HCT116 (cell line): ENCODE measurements around the gene TEX22. TPM values are rescaled to one million over a fixed set of nuclear protein-coding genes. Genes with fewer than 3 reads are reported as not detected.

ENCODE experiments used
- ATAC-seq: fragments of 200-7000 bp; cut with Tn5 transposase; 2 replicates; pipeline ENCODE4 v1.9.1; 2020; ENCODE audit warnings: mild to moderate bottlenecking, moderate library complexity
- BruUV-seq: library from RNA; stranded (reverse); fragments of 400-500 nt; replicated peaks from 2 replicates; lab custom pipeline; 2021; lab: Mats Ljungman, UMichigan
- CTCF ChIA-PET: fragments of 300-600 bp; sonication (Branson Sonifier 250); formaldehyde crosslinking; loops from one replicate; lab custom pipeline; 2021; ENCODE audit warnings: antibody characterized with exemption; lab: Charles Lee
- POLR2A ChIA-PET: fragments of 300-600, 350-600 bp; sonication (Branson Sonifier 250); formaldehyde crosslinking; loops from one replicate; lab custom pipeline; 2021; ENCODE audit warnings: antibody characterized with exemption; lab: Charles Lee
- RAD21 ChIA-PET, 2 experiments: fragments of 300-600 bp; sonication (Branson Sonifier 250); formaldehyde crosslinking; loops; one replicate each; lab custom pipeline; 2023; ENCODE audit warnings: low total read pairs in 2 of 2; ENCODE audit not compliant: uncharacterized antibody in 2 of 2, unreplicated experiment in 2 of 2, low non-redundant PET in 1 of 2; lab: Charles Lee
- DNase-seq: peaks from one replicate; pipeline ENCODE4 v3.0.0-alpha.2; 2010; ENCODE audit warnings: low read depth, low spot score
- H2AFZ ChIP-seq: fragments of 200-600 bp; shearing (Covaris generic), sonication (generic); 2 replicates; pipeline ENCODE4 v1.6.1; 2017; ENCODE audit warnings: low read depth, mixed run types, mixed read lengths, antibody characterized with exemption, low read length; ENCODE audit not compliant: poor library complexity, severe bottlenecking
- H3K27ac ChIP-seq: 2 replicates; pipeline ENCODE4 v1.5.1; 2012; ENCODE audit warnings: low read depth, low read length
- H3K27me3 ChIP-seq: fragments of 200-600 bp; sonication (generic); 2 replicates; pipeline ENCODE4 v1.6.1; 2016; ENCODE audit warnings: mixed run types, low read length, mixed read lengths; ENCODE audit not compliant: insufficient read depth
- H3K36me3 ChIP-seq, 2 experiments: fragments of 200-500 bp in 1 of 2; fragments of 200-600 bp in 1 of 2; sonication (Bioruptor generic) in 1 of 2; sonication (generic) in 1 of 2; 2 replicates each; pipeline versions ENCODE4 v1.5.1 to v1.6.1; 2014 to 2016; ENCODE audit warnings: low read length in 2 of 2, inconsistent platforms in 1 of 2, mixed read lengths in 1 of 2, mixed run types in 1 of 2; ENCODE audit not compliant: insufficient read depth in 2 of 2, control insufficient read depth in 1 of 2
- H3K4me1 ChIP-seq, 2 experiments: fragments of 200-600 bp in 1 of 2; sonication (generic) in 1 of 2; 2 replicates each; pipeline versions ENCODE4 v1.5.1 to v1.6.1; 2012 to 2017; ENCODE audit warnings: low read length in 2 of 2, inconsistent platforms in 1 of 2, mild to moderate bottlenecking in 1 of 2, mixed read lengths in 1 of 2, mixed run types in 1 of 2, moderate library complexity in 1 of 2; ENCODE audit not compliant: insufficient read depth in 2 of 2, control insufficient read depth in 1 of 2
- H3K4me2 ChIP-seq: fragments of 200-600 bp; sonication (generic); 2 replicates; pipeline ENCODE4 v1.6.1; 2017; ENCODE audit warnings: mixed run types, low read length, mixed read lengths
- H3K4me3 ChIP-seq, 2 experiments: fragments of 200-600 bp in 1 of 2; sonication (generic) in 1 of 2; replicated peaks in 1 of 2; 2 replicates each; pipeline ENCODE4 v1.5.1; 2011 to 2016; ENCODE audit warnings: low read length in 2 of 2, control low read depth in 1 of 2, low read depth in 1 of 2, mild to moderate bottlenecking in 1 of 2, mixed read lengths in 1 of 2, mixed run types in 1 of 2
- H3K79me2 ChIP-seq: fragments of 200-600 bp; sonication (generic); 2 replicates; pipeline ENCODE4 v1.6.1; 2017; ENCODE audit warnings: mild to moderate bottlenecking, mixed run types, low read length, moderate library complexity, mixed read lengths; ENCODE audit not compliant: insufficient read depth
- H3K9ac ChIP-seq: fragments of 200-600 bp; sonication (generic); 2 replicates; pipeline ENCODE4 v1.6.1; 2016; ENCODE audit warnings: low read length, mixed read lengths
- H3K9me2 ChIP-seq: fragments of 200-600 bp; sonication (generic), shearing (Covaris generic); 2 replicates; pipeline ENCODE4 v1.6.1; 2017; ENCODE audit warnings: mixed run types, mild to moderate bottlenecking, moderate library complexity; ENCODE audit not compliant: insufficient read depth
- H3K9me3 ChIP-seq, 2 experiments: fragments of 200-500 bp in 1 of 2; fragments of 200-600 bp in 1 of 2; sonication (Bioruptor generic) in 1 of 2; sonication (generic) in 1 of 2; 2 replicates each; pipeline ENCODE4 v1.6.1; 2014 to 2017; ENCODE audit warnings: low read length in 2 of 2, mixed read lengths in 2 of 2, inconsistent platforms in 1 of 2, low read depth in 1 of 2, mild to moderate bottlenecking in 1 of 2, mixed run types in 1 of 2, moderate library complexity in 1 of 2; ENCODE audit not compliant: control insufficient read depth in 1 of 2, insufficient read depth in 1 of 2
- H4K20me1 ChIP-seq: fragments of 200-600 bp; sonication (generic), shearing (Covaris generic); 2 replicates; pipeline ENCODE4 v1.6.1; 2017; ENCODE audit warnings: mixed run types, mild to moderate bottlenecking, moderate library complexity; ENCODE audit not compliant: insufficient read depth
- CBX3 ChIP-seq: IDR thresholded peaks from 2 replicates; pipeline ENCODE4 v1.6.1; 2012; ENCODE audit warnings: low read depth
- EGR1 ChIP-seq: IDR thresholded peaks from 2 replicates; pipeline ENCODE4 v1.6.1; 2012; ENCODE audit warnings: low read depth
- FOSL1 ChIP-seq: IDR thresholded peaks from 2 replicates; pipeline ENCODE4 v1.6.1; 2012; ENCODE audit warnings: low read depth
- JUND ChIP-seq: IDR thresholded peaks from 2 replicates; pipeline ENCODE4 v1.6.1; 2012
- POLR2A ChIP-seq: IDR thresholded peaks from 2 replicates; pipeline ENCODE4 v1.7.0; 2011; ENCODE audit warnings: borderline replicate concordance; ENCODE audit not compliant: insufficient read depth, insufficient read length; ENCODE audit errors: extremely low read depth
- RAD21 ChIP-seq: IDR thresholded peaks from 2 replicates; pipeline ENCODE4 v1.6.1; 2012; ENCODE audit warnings: low read depth, mild to moderate bottlenecking
- SIN3A ChIP-seq: IDR thresholded peaks from 2 replicates; pipeline ENCODE4 v1.6.1; 2012; ENCODE audit warnings: low read depth
- SP1 ChIP-seq: IDR thresholded peaks from 2 replicates; pipeline ENCODE4 v1.6.1; 2012; ENCODE audit warnings: low read depth
- SRF ChIP-seq: IDR thresholded peaks from 2 replicates; pipeline ENCODE4 v1.6.1; 2012; ENCODE audit warnings: low read depth
- TCF7L2 ChIP-seq: IDR thresholded peaks from 2 replicates; pipeline ENCODE4 v1.7.0; 2011; ENCODE audit warnings: borderline replicate concordance, inconsistent platforms; ENCODE audit not compliant: insufficient read depth, insufficient read length; ENCODE audit errors: extremely low read depth
- YY1 ChIP-seq: IDR thresholded peaks from 2 replicates; pipeline ENCODE4 v1.6.1; 2011; ENCODE audit warnings: low read length, low read depth, moderate library complexity, mild to moderate bottlenecking; ENCODE audit not compliant: insufficient replicate concordance; ENCODE audit errors: extremely low read depth
- ZFX ChIP-seq: fragments of 450-650 bp; IDR thresholded peaks from 2 replicates; pipeline ENCODE4 v1.6.1; 2017
- ZNF274 ChIP-seq: fragments of 200-500 bp; sonication (Bioruptor generic); IDR thresholded peaks from 2 replicates; pipeline ENCODE4 v1.6.1; 2014; ENCODE audit warnings: mild to moderate bottlenecking, low read depth, low read length, inconsistent platforms
- intact Hi-C: fragments of 100-400 bp; cut with micrococcal nuclease; formaldehyde crosslinking; loops from 2 replicates; pipeline ENCODE4 v1.10.0; 2022
- total RNA-seq: library from RNA; stranded (reverse); gene quantifications from one replicate; pipeline ENCODE4 v1.2.1, GENCODE V29; 2021; ENCODE audit not compliant: unreplicated experiment
- TF ChIP-seq, protein P1 (sequence below), 3 experiments: fragments of 200-600 bp in 1 of 3; sonication (generic) in 1 of 3; IDR thresholded peaks in 2 of 3; conservative IDR thresholded peaks in 1 of 3; 2 replicates each; pipeline ENCODE4 v1.5.1; 2012 to 2017; ENCODE audit warnings: low read depth in 2 of 3, low read length in 2 of 3, antibody characterized with exemption in 1 of 3, borderline replicate concordance in 1 of 3, control low read depth in 1 of 3, mild to moderate bottlenecking in 1 of 3, mixed read lengths in 1 of 3, mixed run types in 1 of 3, moderate library complexity in 1 of 3; ENCODE audit not compliant: insufficient read depth in 1 of 3
- TF ChIP-seq, protein P2 (sequence below): IDR thresholded peaks from 2 replicates; pipeline ENCODE4 v1.6.1; 2012; ENCODE audit warnings: low read depth

The TEX22 gene
- total RNA-seq, 1 experiment from 2014 or later = 3.8 TPM

DNA sequence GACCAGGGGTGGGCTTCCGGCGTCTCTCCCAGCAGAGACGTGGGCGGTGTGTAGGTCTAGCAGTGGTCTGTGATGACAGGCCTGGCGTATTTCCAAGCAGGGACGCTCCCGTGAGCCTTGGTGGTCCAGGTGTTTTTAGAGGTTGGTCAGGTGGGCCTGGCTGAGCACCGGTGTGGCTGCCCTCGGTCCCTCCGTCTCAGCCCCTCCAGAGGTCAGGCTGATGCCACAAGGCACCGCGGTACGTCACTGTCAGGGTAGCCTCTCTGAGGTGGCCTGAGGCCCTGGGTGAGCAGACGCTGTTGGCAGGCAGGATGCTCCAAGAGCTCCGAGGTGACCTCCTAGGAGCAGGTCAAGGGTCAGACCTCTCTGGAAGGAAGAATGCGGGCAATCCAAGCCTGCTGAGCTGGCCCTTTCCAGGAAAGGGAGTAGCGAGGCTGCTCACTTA lies 34.8 kb downstream of the TEX22 start (continued):
- TF ChIP-seq YY1 (no peak), ZFX (no peak), JUND (no peak), FOSL1 (no peak), ZNF274 (no peak)
- TF ChIP-seq, protein P1, sequence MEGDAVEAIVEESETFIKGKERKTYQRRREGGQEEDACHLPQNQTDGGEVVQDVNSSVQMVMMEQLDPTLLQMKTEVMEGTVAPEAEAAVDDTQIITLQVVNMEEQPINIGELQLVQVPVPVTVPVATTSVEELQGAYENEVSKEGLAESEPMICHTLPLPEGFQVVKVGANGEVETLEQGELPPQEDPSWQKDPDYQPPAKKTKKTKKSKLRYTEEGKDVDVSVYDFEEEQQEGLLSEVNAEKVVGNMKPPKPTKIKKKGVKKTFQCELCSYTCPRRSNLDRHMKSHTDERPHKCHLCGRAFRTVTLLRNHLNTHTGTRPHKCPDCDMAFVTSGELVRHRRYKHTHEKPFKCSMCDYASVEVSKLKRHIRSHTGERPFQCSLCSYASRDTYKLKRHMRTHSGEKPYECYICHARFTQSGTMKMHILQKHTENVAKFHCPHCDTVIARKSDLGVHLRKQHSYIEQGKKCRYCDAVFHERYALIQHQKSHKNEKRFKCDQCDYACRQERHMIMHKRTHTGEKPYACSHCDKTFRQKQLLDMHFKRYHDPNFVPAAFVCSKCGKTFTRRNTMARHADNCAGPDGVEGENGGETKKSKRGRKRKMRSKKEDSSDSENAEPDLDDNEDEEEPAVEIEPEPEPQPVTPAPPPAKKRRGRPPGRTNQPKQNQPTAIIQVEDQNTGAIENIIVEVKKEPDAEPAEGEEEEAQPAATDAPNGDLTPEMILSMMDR (IDR thresholded peaks at IDR 0.05 in 2 of 3, conservative IDR thresholded peaks at IDR 0.05 in 1 of 3; ENCODE audit: borderline replicate concordance in 1 of 3, insufficient read depth in 1 of 3, low read depth in 2 of 3, low read length in 2 of 3) = no peak

DNA sequence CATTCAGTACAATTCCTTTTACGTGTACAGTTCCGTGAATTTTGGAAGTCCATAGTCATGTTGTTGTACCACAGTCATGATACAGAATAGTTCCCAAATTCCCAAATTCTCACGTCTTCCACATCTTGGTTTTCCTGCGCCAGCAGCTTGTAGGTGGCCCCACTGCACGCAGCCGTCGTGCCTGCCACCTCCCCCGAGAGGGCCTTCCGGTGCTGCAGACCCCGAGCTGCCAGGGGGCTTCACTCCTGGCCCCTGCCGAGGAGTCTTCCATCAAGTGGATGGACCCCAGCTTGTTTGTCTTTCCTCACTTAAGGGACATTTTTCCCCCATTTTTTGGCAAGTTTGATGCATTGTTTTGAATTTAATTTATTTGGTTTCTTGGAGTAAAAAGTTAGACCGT lies 38.1 kb downstream of the TEX22 start:
- DNase-seq (no peak), ATAC-seq (no peak)
- Histone ChIP-seq H3K79me2 (peaks cover 86% of the 10 kb centered on the region), H3K36me3 (peaks cover 4 to 10% of the 10 kb centered on the region in 2 experiments; a peak in 2 of 4 replicates), H3K4me3 (no peak overlapping the region), H3K9me2 (no peaks in the 10 kb centered on the region), H4K20me1 (peaks cover 10% of the 10 kb centered on the region; the same call in 1 of the 2 replicates), H3K27me3 (no peaks in the 10 kb centered on the region), H3K27ac (no peak overlapping the region), H3K4me2 (no peak overlapping the region), H3K9ac (no peak overlapping the region), H3K9me3 (no peaks in the 10 kb centered on the region), H2AFZ (no peak overlapping the region), H3K4me1 (peaks cover 3 to 6% of the 10 kb centered on the region in 2 experiments)
- RAD21 ChIA-PET = no interaction called here
- intact Hi-C loops = no loop called here
- no peak for TF ChIP-seq SP1
- no peak for TF ChIP-seq RAD21
- TF ChIP-seq, protein P2, sequence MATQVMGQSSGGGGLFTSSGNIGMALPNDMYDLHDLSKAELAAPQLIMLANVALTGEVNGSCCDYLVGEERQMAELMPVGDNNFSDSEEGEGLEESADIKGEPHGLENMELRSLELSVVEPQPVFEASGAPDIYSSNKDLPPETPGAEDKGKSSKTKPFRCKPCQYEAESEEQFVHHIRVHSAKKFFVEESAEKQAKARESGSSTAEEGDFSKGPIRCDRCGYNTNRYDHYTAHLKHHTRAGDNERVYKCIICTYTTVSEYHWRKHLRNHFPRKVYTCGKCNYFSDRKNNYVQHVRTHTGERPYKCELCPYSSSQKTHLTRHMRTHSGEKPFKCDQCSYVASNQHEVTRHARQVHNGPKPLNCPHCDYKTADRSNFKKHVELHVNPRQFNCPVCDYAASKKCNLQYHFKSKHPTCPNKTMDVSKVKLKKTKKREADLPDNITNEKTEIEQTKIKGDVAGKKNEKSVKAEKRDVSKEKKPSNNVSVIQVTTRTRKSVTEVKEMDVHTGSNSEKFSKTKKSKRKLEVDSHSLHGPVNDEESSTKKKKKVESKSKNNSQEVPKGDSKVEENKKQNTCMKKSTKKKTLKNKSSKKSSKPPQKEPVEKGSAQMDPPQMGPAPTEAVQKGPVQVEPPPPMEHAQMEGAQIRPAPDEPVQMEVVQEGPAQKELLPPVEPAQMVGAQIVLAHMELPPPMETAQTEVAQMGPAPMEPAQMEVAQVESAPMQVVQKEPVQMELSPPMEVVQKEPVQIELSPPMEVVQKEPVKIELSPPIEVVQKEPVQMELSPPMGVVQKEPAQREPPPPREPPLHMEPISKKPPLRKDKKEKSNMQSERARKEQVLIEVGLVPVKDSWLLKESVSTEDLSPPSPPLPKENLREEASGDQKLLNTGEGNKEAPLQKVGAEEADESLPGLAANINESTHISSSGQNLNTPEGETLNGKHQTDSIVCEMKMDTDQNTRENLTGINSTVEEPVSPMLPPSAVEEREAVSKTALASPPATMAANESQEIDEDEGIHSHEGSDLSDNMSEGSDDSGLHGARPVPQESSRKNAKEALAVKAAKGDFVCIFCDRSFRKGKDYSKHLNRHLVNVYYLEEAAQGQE = no peak
- TF ChIP-seq SRF = no peak
- TF ChIP-seq FOSL1 = no peak
- no peak for TF ChIP-seq ZNF274
- no peak for TF ChIP-seq SIN3A
- no peak for TF ChIP-seq JUND
- TF ChIP-seq CBX3 = no peak
- no peak for TF ChIP-seq POLR2A
- no peak for TF ChIP-seq EGR1
- no peak for TF ChIP-seq TCF7L2
- POLR2A ChIA-PET = interaction anchor here (0.6 kb wide), 1 partner anchor 234 kb away, joined by 3 read pairs; no protein-coding TSS in a partner anchor
- no TSS peak for BruUV-seq
- CTCF ChIA-PET = no interaction called here
